ENCODE data around the gene KLHL17.

KLHL17 gene

DNA sequence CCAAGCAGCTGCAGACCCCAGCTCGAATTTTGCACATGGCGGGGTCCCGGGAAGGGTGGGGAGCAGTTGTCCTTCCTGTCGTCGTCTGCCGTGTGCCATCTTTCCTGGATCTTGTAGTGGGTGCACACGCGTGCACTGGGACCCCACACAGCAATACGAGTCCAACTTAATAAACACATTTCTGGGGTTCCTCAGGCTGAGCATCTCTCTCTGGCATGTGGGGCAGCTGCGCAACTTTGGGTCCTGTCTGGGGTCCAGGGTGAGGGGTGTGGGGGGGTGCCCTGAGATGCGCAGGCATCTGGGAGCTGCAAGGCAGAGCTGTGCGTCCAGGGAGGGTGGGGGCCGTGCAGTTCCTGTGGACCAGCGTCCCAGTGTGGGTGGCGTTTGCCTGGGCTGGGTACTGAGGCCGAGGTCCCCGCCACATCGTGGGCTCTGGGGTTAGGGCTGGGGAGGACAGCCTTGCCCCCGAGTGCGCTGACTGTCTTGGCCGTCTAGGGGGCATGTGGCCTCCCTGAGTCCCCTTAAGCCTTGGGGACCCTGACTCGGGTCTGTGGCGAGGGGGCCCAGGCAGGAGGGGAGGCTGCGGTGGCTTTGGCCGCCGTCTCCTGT is 5.2 kb downstream of the KLHL17 start:
- Histone ChIP-seq H3K27me3 (ENCODE audit: insufficient read depth, low read depth) (no peaks in the 10 kb centered on the region), H3K79me2 (ENCODE audit: insufficient read depth, low read depth) (no peaks in the 10 kb centered on the region), H2AFZ (ENCODE audit: low read depth) (peak overlapping the region; percentile 95; the same call in 1 of the 2 replicates), H4K20me1 (ENCODE audit: insufficient read depth) (no peaks in the 10 kb centered on the region), H3K9ac (peak overlapping the region; percentile 48; the same call in 1 of the 2 replicates), H3K27ac (no peak overlapping the region), H3K36me3 (ENCODE audit: insufficient read depth) (no peaks in the 10 kb centered on the region), H3K4me3 (IDR thresholded peaks at IDR 0.05; ENCODE audit: insufficient read depth, low read depth, low read length) (no peak overlapping the region), H3K4me1 (ENCODE audit: low read depth, poor library complexity, severe bottlenecking) (peaks cover 20% of the 10 kb centered on the region), H3K4me2 (peak overlapping the region; percentile 99)
- no peak for TF ChIP-seq CTCF (conservative IDR thresholded peaks at IDR 0.05; ENCODE audit: low read depth, low read length)

- Histone ChIP-seq H3K27ac (peak within 1 kb of the TSS; percentile 44), H2AFZ (ENCODE audit: low read depth) (peak within 1 kb of the TSS; percentile 95), H3K79me2 (ENCODE audit: insufficient read depth, low read depth) (no peaks in the 10 kb centered on the region), H3K4me2 (peak within 1 kb of the TSS; percentile 99), H4K20me1 (ENCODE audit: insufficient read depth) (no peaks in the 10 kb centered on the region), H3K4me3 (IDR thresholded peaks at IDR 0.05; ENCODE audit: insufficient read depth, low read depth, low read length) (peak within 1 kb of the TSS; percentile 90), H3K9ac (peak within 1 kb of the TSS; percentile 48; the same call in 1 of the 2 replicates), H3K36me3 (ENCODE audit: insufficient read depth) (no peaks in the 10 kb centered on the region), H3K4me1 (ENCODE audit: low read depth, poor library complexity, severe bottlenecking) (peaks cover 20% of the 10 kb centered on the region), H3K27me3 (ENCODE audit: insufficient read depth, low read depth) (no peaks in the 10 kb centered on the region)
- TF ChIP-seq CTCF (conservative IDR thresholded peaks at IDR 0.05; ENCODE audit: low read depth, low read length), result no peak
Measured at GRCh38 chr1:966135-966703, 5.8 kb downstream of the KLHL17 start, which contains the start of gene PLEKHN1. Gene PLEKHN1 (plus strand): TSS chr1:966482. CDS start chr1:966532, 50 bp downstream.

DNA sequence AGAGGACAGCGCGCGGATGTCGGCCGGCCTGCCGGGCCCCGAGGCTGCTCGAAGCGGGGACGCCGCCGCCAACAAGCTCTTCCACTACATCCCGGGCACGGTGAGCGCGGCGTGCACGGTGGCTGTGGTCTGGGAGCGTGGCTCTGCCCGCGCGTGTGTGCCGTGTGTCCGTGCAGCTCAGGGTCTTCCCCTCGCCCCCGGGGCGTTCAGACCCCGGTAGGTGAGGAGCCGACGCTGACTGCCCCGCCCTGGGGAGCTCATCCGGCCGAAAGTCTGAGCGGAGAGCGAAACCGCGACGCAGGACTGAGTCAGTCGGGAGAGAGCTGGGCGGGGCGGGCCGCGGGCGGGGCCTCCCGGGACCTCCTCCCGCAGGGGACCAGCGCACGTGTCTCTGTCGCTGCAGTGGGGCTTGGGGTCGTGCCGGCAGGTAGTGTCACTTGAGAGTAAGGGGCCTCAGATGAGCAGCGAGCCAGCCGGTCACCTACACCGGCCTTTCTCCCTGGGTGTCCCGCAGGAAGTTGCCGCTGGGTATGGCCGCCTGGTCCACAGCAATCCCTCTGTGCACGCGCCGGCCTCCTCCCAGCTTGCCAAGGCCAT is 6.4 kb downstream of the KLHL17 start:
- peak overlapping the region; percentile 44 for H3K27ac ChIP-seq
- peak overlapping the region; percentile 99 for H3K4me2 ChIP-seq

More for the DNA sequence above, 6.4 kb downstream of the KLHL17 start:
- peaks cover 20% of the 10 kb centered on the region for H3K4me1 ChIP-seq (ENCODE audit: low read depth, poor library complexity, severe bottlenecking)
- H3K27me3 ChIP-seq (ENCODE audit: insufficient read depth, low read depth), result no peaks in the 10 kb centered on the region
- peak overlapping the region; percentile 90 for H3K4me3 ChIP-seq (IDR thresholded peaks at IDR 0.05; ENCODE audit: insufficient read depth, low read depth, low read length)
- H3K79me2 ChIP-seq (ENCODE audit: insufficient read depth, low read depth), result no peaks in the 10 kb centered on the region
- peak overlapping the region; percentile 48; the same call in 1 of the 2 replicates for H3K9ac ChIP-seq
- no peak for TF ChIP-seq CTCF (conservative IDR thresholded peaks at IDR 0.05; ENCODE audit: low read depth, low read length)
- H2AFZ ChIP-seq (ENCODE audit: low read depth), result peak overlapping the region; percentile 95
- no peaks in the 10 kb centered on the region for H3K36me3 ChIP-seq (ENCODE audit: insufficient read depth)
- H4K20me1 ChIP-seq (ENCODE audit: insufficient read depth), result no peaks in the 10 kb centered on the region

Measured in KMS-11 (cell line).